ENCODE results near the gene PCSK2. TPM values are rescaled to one million over a fixed set of nuclear protein-coding genes. Genes with fewer than 3 reads are reported as not detected.

PCSK2 gene
- total RNA-seq, 1 experiment from 2014 or later, result not detected

GRCh38 chr20:17470973-17471372 lies 244.1 kb downstream of the PCSK2 start:
- POLR2A ChIA-PET, result interaction anchor here (0.6 kb wide), 1 partner anchor 12 kb away, joined by 3 read pairs; no protein-coding TSS in a partner anchor
- Mint-ChIP-seq H3K9me3 (ENCODE audit: unreplicated experiment) (no peaks in the 10 kb centered on the region), H3K36me3 (ENCODE audit: insufficient read depth, unreplicated experiment) (peaks cover 6% of the 10 kb centered on the region), H3K27ac (ENCODE audit: low read depth, unreplicated experiment) (no peak overlapping the region), H3K4me3 (ENCODE audit: unreplicated experiment) (no peak overlapping the region), H3K27me3 (ENCODE audit: insufficient read depth, unreplicated experiment) (no peaks in the 10 kb centered on the region), H3K4me1 (ENCODE audit: insufficient read depth, unreplicated experiment) (no peaks in the 10 kb centered on the region)
- CTCF ChIA-PET, result no interaction called here
- intact Hi-C loops (cut with micrococcal nuclease), result no loop called here
- no peak for TF ChIP-seq CTCF (IDR thresholded peaks at IDR 0.05; ENCODE audit: unreplicated experiment)
- DNase-seq (ENCODE audit: unreplicated experiment), result no peak
- BruUV-seq (replicated peaks), result no TSS peak

GRCh38 chr20:17471606-17472187 lies 244.9 kb downstream of the PCSK2 start:
- Mint-ChIP-seq H3K27me3 (ENCODE audit: insufficient read depth, unreplicated experiment) (no peaks in the 10 kb centered on the region), H3K9me3 (ENCODE audit: unreplicated experiment) (no peaks in the 10 kb centered on the region), H3K27ac (ENCODE audit: low read depth, unreplicated experiment) (no peak overlapping the region), H3K4me1 (ENCODE audit: insufficient read depth, unreplicated experiment) (no peaks in the 10 kb centered on the region), H3K4me3 (ENCODE audit: unreplicated experiment) (no peak overlapping the region), H3K36me3 (ENCODE audit: insufficient read depth, unreplicated experiment) (peaks cover 6% of the 10 kb centered on the region)
- ChIA-PET CTCF (no interaction called here), POLR2A (no interaction called here)
- no peak for DNase-seq (ENCODE audit: unreplicated experiment)
- intact Hi-C loops (cut with micrococcal nuclease), result no loop called here
- no peak for TF ChIP-seq CTCF (IDR thresholded peaks at IDR 0.05; ENCODE audit: unreplicated experiment)
- no TSS peak for BruUV-seq (replicated peaks)

GRCh38 chr20:17473659-17474058 lies 246.8 kb downstream of the PCSK2 start:
- no peak overlapping the region for H3K27ac Mint-ChIP-seq (ENCODE audit: low read depth, unreplicated experiment)
- BruUV-seq (replicated peaks), result no TSS peak
- no peaks in the 10 kb centered on the region for H3K9me3 Mint-ChIP-seq (ENCODE audit: unreplicated experiment)
- CTCF ChIA-PET, result no interaction called here
- H3K4me3 Mint-ChIP-seq (ENCODE audit: unreplicated experiment), result no peak overlapping the region
- no peak for DNase-seq (ENCODE audit: unreplicated experiment)
- no peaks in the 10 kb centered on the region for H3K27me3 Mint-ChIP-seq (ENCODE audit: insufficient read depth, unreplicated experiment)
- peaks cover 6% of the 10 kb centered on the region for H3K36me3 Mint-ChIP-seq (ENCODE audit: insufficient read depth, unreplicated experiment)
- intact Hi-C loops (cut with micrococcal nuclease), result no loop called here
- TF ChIP-seq CTCF (IDR thresholded peaks at IDR 0.05; ENCODE audit: unreplicated experiment), result no peak
- POLR2A ChIA-PET, result interaction anchor here (0.7 kb wide), 1 partner anchor 367 kb away, joined by 3 read pairs; no protein-coding TSS in a partner anchor
- H3K4me1 Mint-ChIP-seq (ENCODE audit: insufficient read depth, unreplicated experiment), result no peaks in the 10 kb centered on the region

- no peak overlapping the region for H3K27ac Mint-ChIP-seq (ENCODE audit: low read depth, unreplicated experiment)
- no peak overlapping the region for H3K4me3 Mint-ChIP-seq (ENCODE audit: unreplicated experiment)
- intact Hi-C loops (cut with micrococcal nuclease), result no loop called here
- peaks cover 14% of the 10 kb centered on the region for H3K27me3 Mint-ChIP-seq (ENCODE audit: insufficient read depth, unreplicated experiment)
- TF ChIP-seq CTCF (IDR thresholded peaks at IDR 0.05; ENCODE audit: unreplicated experiment), result no peak
- CTCF ChIA-PET, result interaction anchor here (0.9 to 1.1 kb wide), 2 partner anchors 25 to 670 kb away, joined by 3 read pairs; no protein-coding TSS in a partner anchor
- no peaks in the 10 kb centered on the region for H3K4me1 Mint-ChIP-seq (ENCODE audit: insufficient read depth, unreplicated experiment)
- POLR2A ChIA-PET, result interaction anchor here (0.6 kb wide), 2 partner anchors 750 to 1783 kb away, joined by 3 read pairs; no protein-coding TSS in a partner anchor
- no peak for DNase-seq (ENCODE audit: unreplicated experiment)
- BruUV-seq (replicated peaks), result no TSS peak
- peaks cover 6% of the 10 kb centered on the region for H3K36me3 Mint-ChIP-seq (ENCODE audit: insufficient read depth, unreplicated experiment)
- no peaks in the 10 kb centered on the region for H3K9me3 Mint-ChIP-seq (ENCODE audit: unreplicated experiment)
Measured at GRCh38 chr20:17479063-17479657, 252.3 kb downstream of the PCSK2 start.

Measured in MCF 10A (cell line).